ENCODE data around the gene FGF6. TPM values are rescaled to one million over a fixed set of nuclear protein-coding genes. Genes with fewer than 3 reads are reported as not detected.

Gene FGF6
- total RNA-seq, 1 experiment from 2014 or later, result not detected

GRCh38 chr12:4482936-4483335, 37.3 kb upstream of the FGF6 start:
- no TSS peak for BruUV-seq (replicated peaks)
- no peaks in the 10 kb centered on the region for H3K4me1 ChIP-seq (ENCODE audit: control insufficient read depth, insufficient read depth, low read length)
- intact Hi-C loops (cut with micrococcal nuclease; ENCODE audit: unreplicated experiment) (no loop called here), in situ Hi-C loops (cut with HindIII; ENCODE audit: low pct_unique_long_range_greater_than_20kb, low sequenced_read_pairs) (no loop called here)
- no peaks in the 10 kb centered on the region for H3K27me3 ChIP-seq (ENCODE audit: control insufficient read depth, insufficient read depth, low read length)
- ChIA-PET POLR2A (no interaction called here), CTCF (no interaction called here)
- no peak for ATAC-seq
- no peak for DNase-seq (ENCODE audit: low read depth, low spot score)
- no peaks in the 10 kb centered on the region; the same call in 1 of the 2 replicates for H3K9me3 ChIP-seq (ENCODE audit: control insufficient read depth, insufficient read depth, low read depth, low read length)
- TF ChIP-seq SIN3A (IDR thresholded peaks at IDR 0.05; ENCODE audit: borderline replicate concordance, insufficient read depth, low read depth, low read length), result no peak
- H3K27ac ChIP-seq (ENCODE audit: low read length), result no peak overlapping the region
- no peak overlapping the region for H3K4me3 ChIP-seq (ENCODE audit: low read depth in 2 of 2, low read length in 2 of 2)
- no peaks in the 10 kb centered on the region for H3K36me3 ChIP-seq (ENCODE audit: control insufficient read depth, insufficient read depth, low read length)

- ChIA-PET POLR2A (no interaction called here), CTCF (no interaction called here)
- in situ Hi-C loops (cut with HindIII; ENCODE audit: low pct_unique_long_range_greater_than_20kb, low sequenced_read_pairs) (no loop called here), intact Hi-C loops (cut with micrococcal nuclease; ENCODE audit: unreplicated experiment) (no loop called here)
- H3K27ac ChIP-seq (ENCODE audit: low read length), result no peak overlapping the region
- DNase-seq (ENCODE audit: low read depth, low spot score) (no peak), ATAC-seq (no peak)
- no peaks in the 10 kb centered on the region for H3K4me1 ChIP-seq (ENCODE audit: control insufficient read depth, insufficient read depth, low read length)
- no peak overlapping the region for H3K4me3 ChIP-seq (ENCODE audit: low read depth in 2 of 2, low read length in 2 of 2)
- H3K36me3 ChIP-seq (ENCODE audit: control insufficient read depth, insufficient read depth, low read length), result no peaks in the 10 kb centered on the region
- no peaks in the 10 kb centered on the region; the same call in 1 of the 2 replicates for H3K9me3 ChIP-seq (ENCODE audit: control insufficient read depth, insufficient read depth, low read depth, low read length)
- 0 out of 2 replicates have a peak, but pooled peaks cover 2% of the 10 kb centered on the region for H3K27me3 ChIP-seq (ENCODE audit: control insufficient read depth, insufficient read depth, low read length)
- BruUV-seq (replicated peaks), result no TSS peak
- TF ChIP-seq CTCF (IDR thresholded peaks at IDR 0.05), result no peak
- TF ChIP-seq SIN3A (IDR thresholded peaks at IDR 0.05; ENCODE audit: borderline replicate concordance, insufficient read depth, low read depth, low read length), result no peak
- no peak for TF ChIP-seq REST (IDR thresholded peaks at IDR 0.05; ENCODE audit: insufficient read depth in 1 of 2, low read depth in 2 of 2, low read length in 1 of 2)
- no peak for TF ChIP-seq TCF7L2 (IDR thresholded peaks at IDR 0.05; ENCODE audit: low read depth, low read length)
- TF ChIP-seq POLR2AphosphoS5 (IDR thresholded peaks at IDR 0.05; ENCODE audit: low read depth, low read length), result no peak
These were observed 33.3 kb upstream of the FGF6 start for GRCh38 chr12:4478933-4479332.

GRCh38 chr12:4477129-4477528, 31.5 kb upstream of the FGF6 start:
- in situ Hi-C loops (cut with HindIII; ENCODE audit: low pct_unique_long_range_greater_than_20kb, low sequenced_read_pairs) (no loop called here), intact Hi-C loops (cut with micrococcal nuclease; ENCODE audit: unreplicated experiment) (no loop called here)
- ChIA-PET CTCF (no interaction called here), POLR2A (no interaction called here)
- Histone ChIP-seq H3K4me3 (ENCODE audit: low read depth in 2 of 2, low read length in 2 of 2) (no peak overlapping the region), H3K27ac (ENCODE audit: low read length) (no peak overlapping the region), H3K27me3 (ENCODE audit: control insufficient read depth, insufficient read depth, low read length) (0 out of 2 replicates have a peak, but pooled peaks cover 2% of the 10 kb centered on the region), H3K9me3 (ENCODE audit: control insufficient read depth, insufficient read depth, low read depth, low read length) (no peaks in the 10 kb centered on the region; the same call in 1 of the 2 replicates), H3K4me1 (ENCODE audit: control insufficient read depth, insufficient read depth, low read length) (no peaks in the 10 kb centered on the region), H3K36me3 (ENCODE audit: control insufficient read depth, insufficient read depth, low read length) (no peaks in the 10 kb centered on the region)
- no peak for ATAC-seq
- DNase-seq (ENCODE audit: low read depth, low spot score), result no peak
- no TSS peak for BruUV-seq (replicated peaks)
- TF ChIP-seq POLR2AphosphoS5 (IDR thresholded peaks at IDR 0.05; ENCODE audit: low read depth, low read length) (no peak), CTCF (IDR thresholded peaks at IDR 0.05) (no peak), TCF7L2 (IDR thresholded peaks at IDR 0.05; ENCODE audit: low read depth, low read length) (no peak), REST (IDR thresholded peaks at IDR 0.05; ENCODE audit: insufficient read depth in 1 of 2, low read depth in 2 of 2, low read length in 1 of 2) (no peak), SIN3A (IDR thresholded peaks at IDR 0.05; ENCODE audit: borderline replicate concordance, insufficient read depth, low read depth, low read length) (no peak)
